Activated naive CD4-positive, alpha-beta T cell treated with anti-CD3 and anti-CD28 coated beads, Interleukin-2, amount 10 ng/mL, durations not matched to agents 7 days and 5 days (primary cell): ENCODE data around the gene CAMTA1.

Experiments
- CTCF ChIA-PET: fragments of 350-600 bp; sonication (Branson Sonifier 250); formaldehyde crosslinking; loops from one replicate; lab custom pipeline; 2021; ENCODE audit warnings: antibody characterized with exemption; lab: Charles Lee
- DNase-seq: peaks from one replicate; pipeline ENCODE4 v3.0.0-alpha.2; 2020
- H3K27ac Mint-ChIP-seq: one replicate; pipeline ENCODE4 v1.8.0; 2021; ENCODE audit warnings: mild to moderate bottlenecking, moderate library complexity, mixed read lengths
- H3K27me3 Mint-ChIP-seq: one replicate; pipeline ENCODE4 v1.8.0; 2021; ENCODE audit warnings: mild to moderate bottlenecking, mixed read lengths
- H3K36me3 Mint-ChIP-seq: one replicate; pipeline ENCODE4 v1.8.0; 2021; ENCODE audit warnings: mixed read lengths
- H3K4me1 Mint-ChIP-seq: one replicate; pipeline ENCODE4 v1.8.0; 2021; ENCODE audit warnings: mixed read lengths
- H3K4me3 Mint-ChIP-seq: one replicate; pipeline ENCODE4 v1.8.0; 2021; ENCODE audit warnings: mild to moderate bottlenecking, moderate library complexity, mixed read lengths
- H3K9me3 Mint-ChIP-seq: one replicate; pipeline ENCODE4 v1.8.0; 2021; ENCODE audit warnings: mixed read lengths

Gene CAMTA1

GRCh38 chr1:7385471-7386225 is 600.4 kb downstream of the CAMTA1 start:
- no peak for DNase-seq
- CTCF ChIA-PET: no interaction called here
- Mint-ChIP-seq H3K4me1 (no peaks in the 10 kb centered on the region), H3K4me3 (no peak overlapping the region), H3K27ac (no peak overlapping the region), H3K36me3 (no peaks in the 10 kb centered on the region), H3K27me3 (no peaks in the 10 kb centered on the region), H3K9me3 (no peaks in the 10 kb centered on the region)

- H3K9me3 Mint-ChIP-seq: no peaks in the 10 kb centered on the region
- no peak overlapping the region for H3K4me3 Mint-ChIP-seq
- no peak overlapping the region for H3K27ac Mint-ChIP-seq
- DNase-seq: no peak
- H3K36me3 Mint-ChIP-seq: no peaks in the 10 kb centered on the region
- no peaks in the 10 kb centered on the region for H3K27me3 Mint-ChIP-seq
- CTCF ChIA-PET: no interaction called here
- no peaks in the 10 kb centered on the region for H3K4me1 Mint-ChIP-seq
Measured at GRCh38 chr1:7386226-7387052, 601.2 kb downstream of the CAMTA1 start.

GRCh38 chr1:7387053-7387927 is 602.0 kb downstream of the CAMTA1 start:
- no peaks in the 10 kb centered on the region for H3K27me3 Mint-ChIP-seq
- CTCF ChIA-PET: no interaction called here
- H3K4me3 Mint-ChIP-seq: no peak overlapping the region
- DNase-seq: no peak
- no peaks in the 10 kb centered on the region for H3K36me3 Mint-ChIP-seq
- no peaks in the 10 kb centered on the region for H3K9me3 Mint-ChIP-seq
- no peak overlapping the region for H3K27ac Mint-ChIP-seq
- no peaks in the 10 kb centered on the region for H3K4me1 Mint-ChIP-seq

- Mint-ChIP-seq H3K4me3 (no peak overlapping the region), H3K36me3 (no peaks in the 10 kb centered on the region), H3K4me1 (no peaks in the 10 kb centered on the region), H3K9me3 (no peaks in the 10 kb centered on the region), H3K27me3 (no peaks in the 10 kb centered on the region), H3K27ac (no peak overlapping the region)
- no peak for DNase-seq
- CTCF ChIA-PET: no interaction called here
Measured at GRCh38 chr1:7388141-7388487, 602.9 kb downstream of the CAMTA1 start.

GRCh38 chr1:7388488-7389185 is 603.4 kb downstream of the CAMTA1 start:
- no peak overlapping the region for H3K4me3 Mint-ChIP-seq
- no peak for DNase-seq
- no peaks in the 10 kb centered on the region for H3K27me3 Mint-ChIP-seq
- no peaks in the 10 kb centered on the region for H3K4me1 Mint-ChIP-seq
- H3K9me3 Mint-ChIP-seq: no peaks in the 10 kb centered on the region
- H3K36me3 Mint-ChIP-seq: no peaks in the 10 kb centered on the region
- CTCF ChIA-PET: no interaction called here
- H3K27ac Mint-ChIP-seq: no peak overlapping the region

- Mint-ChIP-seq H3K27ac (no peak overlapping the region), H3K36me3 (no peaks in the 10 kb centered on the region), H3K9me3 (no peaks in the 10 kb centered on the region), H3K4me3 (no peak overlapping the region), H3K4me1 (no peaks in the 10 kb centered on the region), H3K27me3 (no peaks in the 10 kb centered on the region)
- DNase-seq: no peak
- CTCF ChIA-PET: no interaction called here
Measured at GRCh38 chr1:7389201-7389905, 604.1 kb downstream of the CAMTA1 start.

- H3K36me3 Mint-ChIP-seq: no peaks in the 10 kb centered on the region
- H3K9me3 Mint-ChIP-seq: no peaks in the 10 kb centered on the region
- H3K27me3 Mint-ChIP-seq: no peaks in the 10 kb centered on the region
- no peak for DNase-seq
- CTCF ChIA-PET: no interaction called here
- no peak overlapping the region for H3K4me3 Mint-ChIP-seq
- H3K4me1 Mint-ChIP-seq: no peaks in the 10 kb centered on the region
- H3K27ac Mint-ChIP-seq: no peak overlapping the region
Measured at GRCh38 chr1:7389906-7390603, 604.8 kb downstream of the CAMTA1 start.

- Mint-ChIP-seq H3K9me3 (peaks cover 2% of the 10 kb centered on the region), H3K36me3 (no peaks in the 10 kb centered on the region), H3K27ac (no peak overlapping the region), H3K4me3 (no peak overlapping the region), H3K27me3 (no peaks in the 10 kb centered on the region), H3K4me1 (no peaks in the 10 kb centered on the region)
- no peak for DNase-seq
- CTCF ChIA-PET: no interaction called here
Measured at GRCh38 chr1:7390604-7391000, 605.3 kb downstream of the CAMTA1 start.

GRCh38 chr1:7393136-7393535 is 607.9 kb downstream of the CAMTA1 start:
- no peak for DNase-seq
- Mint-ChIP-seq H3K27ac (no peak overlapping the region), H3K9me3 (peaks cover 2% of the 10 kb centered on the region), H3K4me3 (no peak overlapping the region), H3K4me1 (no peaks in the 10 kb centered on the region), H3K36me3 (no peaks in the 10 kb centered on the region), H3K27me3 (peaks cover 5% of the 10 kb centered on the region)
- CTCF ChIA-PET: interaction anchor here (0.6 kb wide), 2 partner anchors 56 to 1712 kb away, joined by 3 to 4 read pairs; no protein-coding TSS in a partner anchor

- Mint-ChIP-seq H3K4me3 (no peak overlapping the region), H3K4me1 (no peaks in the 10 kb centered on the region), H3K27ac (no peak overlapping the region), H3K36me3 (no peaks in the 10 kb centered on the region), H3K27me3 (peaks cover 5% of the 10 kb centered on the region), H3K9me3 (peaks cover 2% of the 10 kb centered on the region)
- DNase-seq: no peak
- CTCF ChIA-PET: no interaction called here
Measured at GRCh38 chr1:7395251-7395650, 610.0 kb downstream of the CAMTA1 start.

- no peak for DNase-seq
- Mint-ChIP-seq H3K4me1 (no peaks in the 10 kb centered on the region), H3K4me3 (no peak overlapping the region), H3K9me3 (peaks cover 2% of the 10 kb centered on the region), H3K36me3 (no peaks in the 10 kb centered on the region), H3K27me3 (peaks cover 9% of the 10 kb centered on the region), H3K27ac (no peak overlapping the region)
- CTCF ChIA-PET: no interaction called here
Measured at GRCh38 chr1:7398982-7399381, 613.7 kb downstream of the CAMTA1 start.

GRCh38 chr1:7399514-7400125 is 614.4 kb downstream of the CAMTA1 start:
- peaks cover 9% of the 10 kb centered on the region for H3K27me3 Mint-ChIP-seq

GRCh38 chr1:7400566-7400965 is 615.3 kb downstream of the CAMTA1 start:
- DNase-seq: no peak
- no peak overlapping the region for H3K27ac Mint-ChIP-seq
- no peaks in the 10 kb centered on the region for H3K36me3 Mint-ChIP-seq
- CTCF ChIA-PET: no interaction called here
- H3K4me1 Mint-ChIP-seq: no peaks in the 10 kb centered on the region
- H3K9me3 Mint-ChIP-seq: no peaks in the 10 kb centered on the region
- peaks cover 9% of the 10 kb centered on the region for H3K27me3 Mint-ChIP-seq
- no peak overlapping the region for H3K4me3 Mint-ChIP-seq

More at GRCh38 chr1:7399514-7400125, 614.4 kb downstream of the CAMTA1 start:
- Mint-ChIP-seq H3K27ac (no peak overlapping the region), H3K9me3 (peaks cover 2% of the 10 kb centered on the region), H3K4me1 (no peaks in the 10 kb centered on the region), H3K36me3 (no peaks in the 10 kb centered on the region), H3K4me3 (no peak overlapping the region)
- CTCF ChIA-PET: no interaction called here
- DNase-seq: no peak
